Left ventricle myocardium inferior (tissue), 1 donor: Measurements from ENCODE around the gene FEN1. TPM values are rescaled to one million over a fixed set of nuclear protein-coding genes. Genes with fewer than 3 reads are reported as not detected.

Experiments
- DNase-seq: peaks from one replicate; pipeline ENCODE4 v3.0.0-alpha.2; 2020
- H3K27ac ChIP-seq: fragments of 200-600 bp; replicated peaks from 2 replicates; pipeline ENCODE4 v1.8.0; 2021
- H3K27me3 ChIP-seq: fragments of 200-600 bp; 2 replicates; pipeline ENCODE4 v1.8.0; 2021; ENCODE audit warnings: low read depth
- H3K36me3 ChIP-seq: fragments of 200-600 bp; 2 replicates; pipeline ENCODE4 v1.8.0; 2021
- H3K4me1 ChIP-seq: fragments of 200-600 bp; 2 replicates; pipeline ENCODE4 v1.8.0; 2021
- H3K4me3 ChIP-seq: fragments of 200-600 bp; 2 replicates; pipeline ENCODE4 v1.8.0; 2021; ENCODE audit warnings: mild to moderate bottlenecking, moderate library complexity
- H3K9me3 ChIP-seq: fragments of 200-600 bp; replicated peaks from 2 replicates; pipeline ENCODE4 v1.8.0; 2021
- intact Hi-C: fragments of 100-400 bp; cut with micrococcal nuclease; formaldehyde crosslinking; loops from one replicate; pipeline ENCODE4 v1.11.0; 2022
- total RNA-seq: library from RNA; stranded (reverse); fragmentation: NEBNext Ultra II Directional; extraction: Animal tissue kit (Norgen Biotek cat#: 25700); gene quantifications from one replicate; pipeline ENCODE4 v1.2.1, GENCODE V29; 2021
- TF ChIP-seq, protein P1 (sequence below): fragments of 200-600 bp; IDR thresholded peaks from 2 replicates; pipeline ENCODE4 v1.8.0; 2021; ENCODE audit warnings: antibody characterized with exemption, mild to moderate bottlenecking, borderline replicate concordance
- donor health status: DM: no; HTN: yes; CAD: no; lungs with severe emphysema.

FEN1 gene
- total RNA-seq, 1 donor from 2014 or later, result 5.8 TPM

DNA sequence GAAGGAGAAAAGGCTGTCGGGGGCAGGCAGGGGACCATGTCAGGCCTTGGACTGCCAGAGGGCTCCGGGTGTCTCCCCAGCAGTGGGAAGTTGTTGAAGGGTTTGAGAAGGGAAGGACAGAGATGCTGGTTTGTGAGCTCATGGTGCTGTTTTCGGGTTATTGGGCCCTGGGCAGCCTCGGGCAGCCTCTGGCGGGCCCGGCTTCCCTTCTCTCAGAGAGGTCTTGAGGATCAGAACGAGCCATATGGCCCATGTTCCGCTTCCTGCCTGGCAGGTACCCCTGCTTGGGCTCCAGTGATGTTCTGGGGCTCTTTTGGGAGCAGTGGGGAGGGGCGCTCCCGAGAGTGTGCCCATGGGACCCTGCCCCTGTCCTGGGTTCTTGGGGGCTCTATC lies 30.5 kb upstream of the FEN1 start:
- peaks cover 55% of the 10 kb centered on the region for H3K27me3 ChIP-seq
- peaks cover 6% of the 10 kb centered on the region for H3K4me1 ChIP-seq

DNA sequence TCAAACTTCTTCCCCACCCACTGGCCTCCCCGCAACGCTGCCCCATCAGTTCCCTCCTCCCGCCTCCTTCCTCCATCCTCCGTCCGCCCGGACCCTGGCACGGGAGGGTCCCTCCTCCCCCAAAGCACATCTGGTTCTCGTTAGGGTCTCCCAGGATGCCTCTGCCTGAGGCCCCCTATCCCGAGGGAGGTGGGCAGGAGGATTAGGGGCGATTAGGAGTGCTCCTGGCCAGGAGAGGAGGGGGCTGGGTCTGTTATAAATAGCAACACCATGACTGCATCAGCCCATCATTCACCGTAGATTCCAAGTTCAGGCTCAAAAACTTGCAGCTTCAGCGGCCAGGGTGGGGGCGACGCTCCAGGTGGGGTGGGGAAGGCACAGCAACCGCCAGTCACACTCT lies 29.9 kb upstream of the FEN1 start:
- H3K9me3 ChIP-seq, result no peaks in the 10 kb centered on the region
- peaks cover 6% of the 10 kb centered on the region for H3K4me1 ChIP-seq
- no peaks in the 10 kb centered on the region for H3K36me3 ChIP-seq
- TF ChIP-seq, protein P1, sequence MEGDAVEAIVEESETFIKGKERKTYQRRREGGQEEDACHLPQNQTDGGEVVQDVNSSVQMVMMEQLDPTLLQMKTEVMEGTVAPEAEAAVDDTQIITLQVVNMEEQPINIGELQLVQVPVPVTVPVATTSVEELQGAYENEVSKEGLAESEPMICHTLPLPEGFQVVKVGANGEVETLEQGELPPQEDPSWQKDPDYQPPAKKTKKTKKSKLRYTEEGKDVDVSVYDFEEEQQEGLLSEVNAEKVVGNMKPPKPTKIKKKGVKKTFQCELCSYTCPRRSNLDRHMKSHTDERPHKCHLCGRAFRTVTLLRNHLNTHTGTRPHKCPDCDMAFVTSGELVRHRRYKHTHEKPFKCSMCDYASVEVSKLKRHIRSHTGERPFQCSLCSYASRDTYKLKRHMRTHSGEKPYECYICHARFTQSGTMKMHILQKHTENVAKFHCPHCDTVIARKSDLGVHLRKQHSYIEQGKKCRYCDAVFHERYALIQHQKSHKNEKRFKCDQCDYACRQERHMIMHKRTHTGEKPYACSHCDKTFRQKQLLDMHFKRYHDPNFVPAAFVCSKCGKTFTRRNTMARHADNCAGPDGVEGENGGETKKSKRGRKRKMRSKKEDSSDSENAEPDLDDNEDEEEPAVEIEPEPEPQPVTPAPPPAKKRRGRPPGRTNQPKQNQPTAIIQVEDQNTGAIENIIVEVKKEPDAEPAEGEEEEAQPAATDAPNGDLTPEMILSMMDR, result no peak
- no peak overlapping the region for H3K4me3 ChIP-seq
- intact Hi-C loops, result no loop called here
- peaks cover 55% of the 10 kb centered on the region for H3K27me3 ChIP-seq
- no peak overlapping the region for H3K27ac ChIP-seq
- no peak for DNase-seq

More for the DNA sequence above, 30.5 kb upstream of the FEN1 start:
- TF ChIP-seq, protein P1, result no peak
- no peaks in the 10 kb centered on the region for H3K36me3 ChIP-seq
- no peaks in the 10 kb centered on the region for H3K9me3 ChIP-seq
- no peak for DNase-seq
- intact Hi-C loops, result no loop called here
- H3K27ac ChIP-seq, result no peak overlapping the region
- no peak overlapping the region for H3K4me3 ChIP-seq

DNA sequence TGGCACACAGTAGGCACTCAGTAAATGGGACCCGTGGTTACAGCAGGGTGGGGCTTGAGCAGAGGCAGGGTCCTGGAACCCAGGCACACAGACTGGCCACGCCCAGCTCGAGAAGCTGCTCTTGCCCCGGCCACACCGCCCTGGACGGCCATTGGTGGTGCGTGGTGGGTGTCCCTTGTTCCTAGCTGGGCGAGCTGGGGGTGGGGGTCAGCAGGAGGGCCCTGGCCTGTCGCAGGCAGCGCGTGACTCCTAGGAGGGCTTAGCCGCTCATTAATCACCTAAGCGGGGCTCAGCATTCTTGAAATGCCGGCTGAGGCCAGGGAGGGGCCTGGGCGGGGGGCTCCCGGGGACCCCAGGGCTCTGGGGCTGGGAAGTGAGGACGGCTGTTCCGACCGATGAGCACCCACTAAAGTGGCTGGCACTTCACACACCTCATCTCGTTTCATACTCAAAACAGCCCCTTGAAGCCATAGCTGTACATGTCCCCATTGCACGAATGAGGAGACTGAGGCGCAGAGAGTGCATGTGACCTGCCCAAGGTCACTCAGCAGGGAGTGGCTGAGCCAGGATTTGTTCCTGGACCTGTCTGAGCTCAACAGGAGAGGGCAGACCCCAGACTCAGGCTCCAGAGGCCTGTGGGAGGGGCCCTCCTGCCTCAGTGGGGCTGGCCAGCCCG lies 28.6 kb upstream of the FEN1 start:
- H3K27me3 ChIP-seq, result peaks cover 51% of the 10 kb centered on the region
- H3K4me1 ChIP-seq, result peaks cover 6% of the 10 kb centered on the region
- intact Hi-C loops, result no loop called here
- H3K27ac ChIP-seq, result no peak overlapping the region
- no peaks in the 10 kb centered on the region for H3K9me3 ChIP-seq
- H3K4me3 ChIP-seq, result no peak overlapping the region
- TF ChIP-seq, protein P1, result no peak
- no peak for DNase-seq
- no peaks in the 10 kb centered on the region for H3K36me3 ChIP-seq

DNA sequence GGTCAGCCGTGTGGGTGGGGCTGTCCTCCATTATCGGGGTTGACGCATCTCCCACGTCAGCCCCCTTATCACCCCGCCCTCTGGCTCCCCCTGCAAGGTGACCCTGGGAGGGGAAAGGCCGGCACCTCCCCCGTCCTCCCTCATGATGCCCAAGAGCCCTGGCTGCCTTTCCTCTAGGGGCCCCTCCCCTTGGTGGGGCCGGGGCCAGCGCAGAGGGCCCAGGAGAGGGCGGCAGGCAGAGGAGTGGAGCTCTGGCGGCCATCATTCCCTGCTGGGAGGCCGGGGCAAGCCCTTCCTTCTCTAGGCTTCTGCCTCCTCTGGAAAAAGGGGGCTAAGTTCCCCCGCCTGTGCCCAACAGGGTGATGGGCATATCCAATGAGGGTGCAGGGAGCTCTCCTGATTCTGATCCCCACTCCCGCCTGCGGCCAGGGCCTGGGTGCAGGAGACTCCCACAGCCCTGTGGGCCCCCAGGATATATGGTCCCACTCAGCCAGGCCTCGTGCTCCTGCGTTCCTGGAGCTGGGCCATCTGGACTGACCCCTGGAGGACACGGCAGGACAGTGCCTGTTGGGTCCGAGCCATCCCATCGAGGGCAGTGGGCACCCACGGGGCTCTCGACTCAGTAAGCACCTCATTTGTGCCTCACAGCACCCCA lies 28.0 kb upstream of the FEN1 start:
- TF ChIP-seq, protein P1, result no peak
- Histone ChIP-seq H3K9me3 (no peaks in the 10 kb centered on the region), H3K4me1 (peaks cover 6% of the 10 kb centered on the region), H3K4me3 (no peak overlapping the region), H3K27me3 (peaks cover 51% of the 10 kb centered on the region), H3K36me3 (no peaks in the 10 kb centered on the region), H3K27ac (no peak overlapping the region)
- intact Hi-C loops, result no loop called here
- no peak for DNase-seq

DNA sequence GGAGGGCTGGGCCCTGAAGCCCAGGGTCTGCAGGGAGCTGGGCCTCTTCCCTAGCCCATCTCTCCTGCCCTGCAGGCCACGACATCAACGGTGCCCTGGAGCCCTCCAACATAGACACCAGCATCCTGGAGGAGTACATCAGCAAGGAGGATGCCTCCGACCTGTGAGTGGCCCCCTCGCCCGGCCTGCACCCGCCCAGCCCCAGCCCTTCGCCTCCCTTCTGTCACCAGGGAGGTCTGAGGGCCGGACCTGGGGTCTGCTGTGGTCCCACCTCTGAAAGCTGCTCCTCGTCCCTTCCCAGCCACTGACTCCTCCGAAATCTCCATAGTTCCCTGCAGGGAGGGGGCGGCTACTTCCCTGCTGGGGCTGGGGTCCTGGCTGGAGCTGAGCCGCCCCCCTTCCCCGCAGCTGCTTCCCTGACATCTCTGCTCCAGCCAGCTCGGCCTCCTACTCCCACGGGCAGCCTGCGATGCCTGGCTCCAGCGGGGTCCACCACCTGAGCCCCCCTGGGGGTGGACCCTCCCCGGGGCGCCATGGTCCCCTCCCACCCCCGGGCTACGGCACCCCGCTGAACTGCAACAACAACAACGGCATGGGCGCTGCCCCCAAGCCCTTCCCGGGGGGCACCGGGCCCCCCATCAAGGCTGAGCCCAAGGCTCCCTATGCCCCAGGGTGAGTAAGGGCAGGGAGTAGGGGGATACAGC lies 27.0 kb upstream of the FEN1 start:
- H3K36me3 ChIP-seq, result no peaks in the 10 kb centered on the region
- intact Hi-C loops, result no loop called here
- peaks cover 6% of the 10 kb centered on the region for H3K4me1 ChIP-seq
- no peak overlapping the region for H3K4me3 ChIP-seq
- H3K27me3 ChIP-seq, result peaks cover 41% of the 10 kb centered on the region
- H3K27ac ChIP-seq, result no peak overlapping the region
- no peak for DNase-seq
- H3K9me3 ChIP-seq, result no peaks in the 10 kb centered on the region
- TF ChIP-seq, protein P1, result no peak
